ENCODE data around the gene SMIM35.

SMIM35 gene

GRCh38 chr11:118056806-118057205 is 30.0 kb downstream of the SMIM35 start:
- FAIRE-seq: no peak

- FAIRE-seq: no peak
Observed at GRCh38 chr11:118055966-118056365, 30.8 kb downstream of the SMIM35 start.

GRCh38 chr11:118054712-118055640 is 31.8 kb downstream of the SMIM35 start:
- FAIRE-seq: no peak

GRCh38 chr11:118052581-118053206 is 34.1 kb downstream of the SMIM35 start:
- FAIRE-seq: no peak

GRCh38 chr11:118051611-118052461 is 34.9 kb downstream of the SMIM35 start:
- FAIRE-seq: no peak

GRCh38 chr11:118051136-118051610 is 35.6 kb downstream of the SMIM35 start:
- no peak for FAIRE-seq

- FAIRE-seq: no peak
Observed at GRCh38 chr11:118050208-118050891, 36.4 kb downstream of the SMIM35 start.

GRCh38 chr11:118049771-118050170 is 37.0 kb downstream of the SMIM35 start:
- no peak for FAIRE-seq

GRCh38 chr11:118048472-118049370 is 38.0 kb downstream of the SMIM35 start:
- no peak for FAIRE-seq

GRCh38 chr11:118047749-118048148 is 39.0 kb downstream of the SMIM35 start:
- FAIRE-seq: no peak

GRCh38 chr11:118046964-118047700 is 39.6 kb downstream of the SMIM35 start:
- FAIRE-seq: no peak

GRCh38 chr11:118046051-118046963 is 40.5 kb downstream of the SMIM35 start:
- FAIRE-seq: no peak

- no peak for FAIRE-seq
Observed at GRCh38 chr11:118045191-118045590, 41.6 kb downstream of the SMIM35 start.

- FAIRE-seq: no peak
Observed at GRCh38 chr11:118042796-118043195, 44.0 kb downstream of the SMIM35 start.

GRCh38 chr11:118042141-118042540 is 44.6 kb downstream of the SMIM35 start:
- FAIRE-seq: peak; percentile 5

- no peak for FAIRE-seq
Observed at GRCh38 chr11:118033443-118033842, 53.3 kb downstream of the SMIM35 start.

GRCh38 chr11:118028626-118029025 is 58.1 kb downstream of the SMIM35 start:
- no peak for FAIRE-seq

- no peak for FAIRE-seq
Observed at GRCh38 chr11:118027694-118028093, 59.1 kb downstream of the SMIM35 start.

GRCh38 chr11:118021146-118021545 is 65.6 kb downstream of the SMIM35 start:
- peak; percentile 80 for FAIRE-seq
